ENCODE measurements around the gene TFF1.

Gene TFF1

DNA sequence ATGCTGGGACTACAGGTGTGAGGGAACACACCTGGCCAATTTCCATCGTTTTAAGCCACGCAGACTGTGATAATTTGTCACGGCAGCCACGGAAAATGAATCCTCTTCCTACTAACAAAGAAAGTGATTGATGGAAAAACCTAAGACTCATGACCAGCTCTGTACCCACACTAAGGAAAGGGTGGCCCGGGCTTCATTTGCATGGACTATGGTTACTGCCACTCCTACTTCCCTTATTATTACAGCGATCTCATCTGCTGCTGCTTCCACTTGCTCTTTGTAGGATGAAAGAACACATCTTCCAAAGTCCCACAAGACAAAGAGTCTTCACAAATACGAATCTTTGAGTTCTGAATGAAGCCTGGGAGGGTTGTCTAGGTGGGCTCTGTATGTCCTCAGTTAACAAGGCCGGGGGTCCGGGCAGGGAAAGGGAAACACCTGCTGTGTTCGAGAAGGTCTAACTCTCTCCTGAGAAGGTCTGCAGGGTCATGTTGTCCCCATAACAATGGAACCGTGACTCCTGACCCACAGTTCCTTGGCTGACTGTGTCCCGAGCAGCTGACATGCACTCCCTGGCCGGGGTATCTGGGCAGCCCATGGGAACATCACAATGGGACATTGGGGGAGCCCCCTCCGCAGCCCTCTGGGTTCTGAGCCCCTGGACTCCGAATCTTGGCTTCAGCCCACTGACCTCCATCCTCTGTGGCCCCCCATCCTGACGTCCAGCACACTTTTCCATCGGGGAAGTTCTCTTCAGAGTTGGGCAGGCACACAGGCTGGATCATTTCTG is 13.3 kb upstream of the TFF1 start:
- no peak for DNase-seq

DNA sequence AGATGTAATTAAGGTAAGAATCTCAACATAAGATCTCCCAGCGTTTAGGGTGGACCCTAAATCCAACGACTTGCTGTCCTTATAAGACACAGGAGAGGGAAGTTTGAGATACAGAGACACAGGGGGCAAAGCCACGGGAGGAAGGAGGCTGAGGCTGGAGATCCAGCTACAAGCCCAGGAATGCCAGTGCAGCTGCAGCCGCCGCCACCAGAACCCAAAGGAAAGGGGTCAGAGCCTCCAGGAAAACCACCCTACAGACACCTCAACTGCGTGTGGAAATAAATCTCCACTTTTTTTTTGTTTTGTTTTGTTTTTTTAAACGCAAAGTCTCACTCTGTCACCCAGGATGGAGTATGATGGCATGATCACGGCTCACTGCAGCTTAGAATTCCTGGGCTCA is 12.1 kb upstream of the TFF1 start:
- DNase-seq, result no peak

DNA sequence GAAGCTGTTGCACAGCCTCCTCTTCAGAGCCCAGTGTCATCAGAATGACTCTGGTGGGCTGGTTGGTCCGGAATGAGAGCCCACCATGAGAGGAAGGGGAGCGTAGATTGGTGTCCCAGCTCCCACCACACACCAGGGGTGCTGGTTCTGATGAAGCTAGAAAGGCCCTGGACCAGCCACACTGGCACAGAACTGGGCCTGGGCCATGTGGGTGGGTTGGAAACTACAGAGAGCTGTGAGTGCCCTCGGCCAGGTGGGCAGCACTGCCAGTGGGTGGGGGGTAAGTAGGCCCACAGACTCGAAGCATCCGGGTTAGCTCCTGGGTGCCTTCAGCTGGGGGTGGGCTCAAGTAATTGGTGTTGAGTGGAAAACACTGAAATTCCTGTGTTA is 11.6 kb upstream of the TFF1 start:
- DNase-seq, result no peak

DNA sequence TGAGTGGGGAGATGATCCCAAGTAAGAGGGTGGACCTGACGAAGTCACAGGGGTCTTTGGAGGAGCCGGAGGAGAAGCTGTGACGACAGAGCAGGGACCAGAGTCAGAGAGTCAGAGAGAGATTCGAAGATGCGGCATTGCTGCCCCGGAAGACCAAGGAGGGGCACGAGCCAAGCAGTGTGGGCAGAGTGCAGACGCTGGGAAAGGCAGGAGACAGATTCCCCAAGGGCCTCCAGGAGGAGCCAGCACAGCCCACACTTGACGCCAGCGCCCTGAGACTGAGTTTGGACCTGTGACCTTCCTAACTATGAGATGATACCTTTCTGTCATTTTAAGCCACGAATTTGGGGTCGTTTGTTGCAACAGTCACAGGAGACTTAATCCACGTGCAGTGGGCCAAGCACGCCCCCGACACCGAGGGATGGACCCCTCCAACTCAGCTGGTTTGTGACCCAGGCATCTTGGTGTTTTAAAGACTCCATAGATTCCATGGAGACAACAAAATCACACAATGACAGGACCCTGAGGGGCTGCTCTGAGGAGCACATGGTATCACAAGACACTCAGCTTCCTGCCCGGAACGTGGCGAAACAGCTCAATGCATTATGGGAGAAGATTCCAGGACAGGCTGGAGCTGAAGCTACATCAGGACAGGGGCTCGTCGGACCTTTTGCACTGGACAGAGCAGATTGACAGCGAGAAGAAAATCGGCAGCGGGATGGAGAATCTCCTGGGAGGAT is 11.0 kb upstream of the TFF1 start:
- no peak for DNase-seq

DNA sequence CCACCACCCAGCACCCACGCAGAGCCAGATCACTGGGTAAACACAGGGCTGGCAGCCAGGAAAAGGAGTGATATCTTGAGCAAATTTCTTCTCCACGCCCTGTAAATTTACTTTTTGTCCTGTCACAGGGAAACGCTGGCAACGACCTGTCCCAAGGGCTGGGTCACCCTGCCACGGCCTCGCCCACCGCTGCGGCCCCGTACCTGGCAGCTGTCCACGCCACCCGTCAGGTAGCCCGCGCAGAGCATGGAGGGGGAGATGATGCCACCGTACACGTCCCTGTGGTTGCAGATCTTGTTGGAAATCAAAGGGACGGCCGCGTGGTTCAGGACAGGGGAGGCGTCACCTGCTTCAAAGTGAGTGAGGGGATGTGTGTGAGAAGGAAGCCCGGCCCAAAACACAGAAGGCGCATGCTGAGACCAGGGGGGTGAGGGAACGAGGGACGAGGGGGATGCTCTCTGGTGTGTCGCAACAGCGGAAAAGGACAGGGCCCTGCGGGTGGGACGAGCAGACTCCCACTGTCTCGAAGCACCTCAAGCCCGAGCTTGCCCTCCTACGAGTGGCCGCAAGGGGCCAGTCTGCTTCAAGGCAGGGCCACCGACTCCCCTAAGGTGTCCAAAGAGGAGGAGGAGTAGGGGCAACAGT is 10.1 kb upstream of the TFF1 start:
- DNase-seq, result peak; percentile 6

DNA sequence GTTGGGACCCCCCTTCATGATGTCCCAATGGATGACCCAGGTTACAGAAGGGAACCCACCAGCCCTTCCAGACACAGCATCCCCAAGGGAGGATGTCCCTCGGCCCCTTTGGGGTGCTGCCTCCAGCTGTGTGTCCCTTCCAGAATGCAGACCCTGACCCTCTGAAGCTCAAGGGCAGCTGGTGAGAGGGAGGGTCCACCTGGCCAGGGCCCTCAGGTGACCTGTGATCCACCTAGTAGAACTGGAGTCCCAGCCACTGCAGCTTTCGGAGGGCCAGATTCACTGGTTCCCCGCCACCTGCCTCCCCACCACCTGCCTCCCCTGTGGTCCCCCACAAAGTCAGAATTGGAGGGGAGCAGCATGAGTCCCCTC is 9.6 kb upstream of the TFF1 start:
- no peak for DNase-seq

DNA sequence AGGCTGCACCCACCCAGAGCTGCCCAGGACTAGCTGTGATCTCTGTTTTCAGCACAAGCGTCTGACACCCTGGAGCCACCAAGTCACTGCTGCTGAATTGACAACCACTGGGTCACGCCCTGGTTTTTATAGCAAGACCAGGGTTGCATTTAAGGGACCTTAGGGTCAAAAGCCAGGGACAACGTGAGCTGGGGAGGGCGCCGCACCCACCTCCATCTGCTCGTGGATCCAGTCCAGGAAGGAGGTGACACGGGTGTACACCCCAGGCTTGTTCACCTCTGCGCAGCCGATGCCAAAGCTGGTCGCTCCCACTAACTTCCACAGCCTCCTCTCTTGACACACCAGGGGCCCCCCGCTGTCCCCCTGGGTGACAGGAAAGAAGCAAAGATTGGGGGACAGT is 9.2 kb upstream of the TFF1 start:
- DNase-seq, result no peak

DNA sequence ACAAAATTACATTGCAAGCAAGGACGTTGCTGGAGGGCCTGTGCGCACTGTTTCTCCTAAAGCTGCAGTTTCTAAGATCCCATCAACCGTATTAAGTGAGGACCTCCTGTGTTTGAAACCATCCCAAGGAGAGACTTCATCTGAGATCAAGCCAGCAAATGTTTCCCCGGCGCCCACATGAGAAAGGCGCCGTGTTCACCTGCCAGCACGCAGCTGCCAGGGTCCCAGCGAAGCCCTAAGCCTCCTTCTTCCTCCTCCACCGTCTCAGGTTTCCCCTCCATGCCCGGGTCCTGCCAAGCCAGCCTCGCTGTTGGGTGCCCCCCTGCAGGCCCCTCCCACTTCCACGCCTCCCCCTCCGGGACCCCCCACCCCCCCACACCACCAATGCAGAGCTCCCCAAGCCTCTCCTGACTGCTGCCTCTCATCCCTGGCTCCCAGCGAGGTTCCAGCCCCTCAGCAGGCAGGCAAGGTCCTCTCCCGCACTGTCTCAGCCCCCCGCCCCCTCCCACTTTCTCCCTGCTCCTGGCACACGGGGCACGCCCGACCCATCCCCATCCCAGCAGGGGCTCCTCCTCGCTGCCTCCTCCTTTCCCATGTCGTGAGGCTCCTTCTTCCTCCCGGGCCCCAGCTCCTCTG is 8.6 kb upstream of the TFF1 start:
- peak; percentile 47 for DNase-seq

DNA sequence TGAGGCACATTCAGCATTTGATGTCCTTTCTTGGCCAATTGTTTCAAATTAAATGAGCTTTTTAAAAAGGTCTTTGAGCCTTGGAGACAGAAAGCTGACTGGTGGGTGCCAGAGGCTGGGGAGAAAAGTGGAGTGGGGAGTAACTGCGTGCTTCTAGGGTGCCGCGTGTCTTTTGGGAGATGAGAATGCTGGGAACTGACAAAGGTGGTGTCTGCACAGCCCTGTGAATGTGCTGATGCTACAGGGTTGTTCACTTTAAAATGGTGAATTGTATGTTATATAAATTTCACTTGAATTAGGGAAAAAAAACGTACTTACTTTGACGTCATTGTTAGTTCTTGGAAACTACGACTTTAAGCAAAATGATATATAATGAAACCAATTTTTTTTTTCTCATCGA is 8.1 kb upstream of the TFF1 start:
- no peak for DNase-seq

DNA sequence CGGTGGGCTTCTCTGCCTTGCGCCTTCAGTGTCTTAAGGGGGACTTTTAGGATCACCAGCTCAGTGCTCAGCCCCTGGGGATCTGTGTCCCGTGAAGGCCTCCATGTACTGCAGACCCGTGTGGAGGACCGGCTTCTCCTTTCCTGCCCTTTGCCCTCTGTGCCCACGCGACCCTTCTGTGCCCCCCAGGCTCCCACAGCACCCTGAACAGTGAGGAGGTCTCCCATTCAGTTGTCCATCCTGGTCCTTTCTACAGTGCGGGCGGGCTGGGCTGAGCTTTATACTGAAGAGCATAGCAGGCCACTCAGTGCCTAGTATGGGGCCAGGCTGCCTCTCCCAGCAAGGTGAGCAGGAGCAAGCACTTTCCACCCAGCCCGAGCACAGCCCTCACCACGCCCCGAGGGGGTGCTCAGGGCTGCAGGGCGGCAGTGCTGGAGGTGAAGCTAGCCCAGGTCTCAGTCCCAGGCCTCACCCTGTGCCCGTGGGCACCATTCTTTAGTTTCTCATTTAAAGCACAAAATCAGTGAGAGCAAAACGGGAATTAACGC is 7.6 kb upstream of the TFF1 start:
- no peak for DNase-seq

DNA sequence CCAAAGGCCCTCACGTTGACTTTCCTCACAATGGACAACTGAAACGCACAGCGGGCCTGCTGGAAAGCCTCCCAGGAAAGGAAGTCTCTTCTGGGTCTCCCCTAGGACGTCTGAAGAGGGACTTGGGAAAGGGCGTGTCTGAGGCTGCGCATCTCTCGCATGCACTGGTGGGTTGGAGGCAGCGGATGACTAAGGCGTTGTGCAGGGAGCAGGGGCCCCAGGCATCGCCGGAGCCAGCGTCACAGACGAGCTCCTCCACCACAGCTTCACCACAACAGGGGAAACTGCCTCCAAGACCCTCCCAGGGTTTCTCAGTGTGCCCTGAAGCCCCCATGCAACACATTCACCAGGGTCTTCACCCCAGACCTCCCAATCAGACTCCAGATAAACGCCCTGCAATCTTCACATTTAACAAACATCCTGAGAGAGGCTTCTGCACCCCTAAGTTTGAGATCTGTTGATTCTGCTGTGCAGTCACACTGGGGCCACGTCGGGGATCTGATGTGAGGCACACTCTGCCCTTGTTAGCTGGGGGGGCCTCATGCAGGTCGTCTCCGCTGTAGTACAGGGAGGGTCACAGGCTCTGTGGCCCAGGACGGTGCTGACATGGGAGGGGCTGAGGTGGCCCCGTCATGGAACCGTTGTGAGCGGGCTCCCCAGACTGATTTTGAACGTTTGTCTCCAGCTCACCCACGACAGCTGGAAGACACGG is 7.0 kb upstream of the TFF1 start:
- no peak for DNase-seq

DNA sequence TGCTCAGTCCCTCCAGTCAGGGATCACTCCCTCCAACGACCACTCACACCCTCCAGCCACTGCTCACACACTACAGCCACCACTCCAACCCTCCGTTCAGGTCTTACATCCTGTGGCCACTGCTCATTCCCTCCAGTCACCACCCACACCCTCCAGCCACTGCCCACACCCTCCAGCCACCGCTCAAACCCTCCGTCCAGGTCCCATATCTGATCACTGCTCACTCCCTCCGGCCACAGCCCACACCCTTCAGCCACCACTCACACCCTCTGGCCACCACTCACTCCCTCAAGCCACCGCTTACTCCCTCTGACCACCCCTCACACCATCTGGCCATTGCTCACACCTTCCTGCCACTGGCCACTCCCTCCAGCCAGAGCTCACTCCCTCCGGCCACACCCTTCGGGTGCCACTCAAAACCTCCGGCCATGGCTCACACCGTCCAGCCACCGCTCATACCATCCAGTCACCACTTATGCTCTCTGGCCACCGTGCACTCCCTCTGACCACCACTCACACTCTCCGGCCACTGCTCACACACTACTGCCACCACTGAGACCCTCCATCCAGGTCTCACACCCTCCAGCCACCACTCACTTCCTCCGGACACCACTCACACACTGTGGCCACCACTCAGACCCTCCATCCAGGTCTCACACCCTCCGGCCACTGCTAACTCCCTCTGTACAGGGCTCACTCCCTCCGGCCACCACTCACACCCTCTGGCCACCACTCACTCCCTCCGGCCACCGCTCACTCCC is 4.7 kb upstream of the TFF1 start:
- no peak for DNase-seq

DNA sequence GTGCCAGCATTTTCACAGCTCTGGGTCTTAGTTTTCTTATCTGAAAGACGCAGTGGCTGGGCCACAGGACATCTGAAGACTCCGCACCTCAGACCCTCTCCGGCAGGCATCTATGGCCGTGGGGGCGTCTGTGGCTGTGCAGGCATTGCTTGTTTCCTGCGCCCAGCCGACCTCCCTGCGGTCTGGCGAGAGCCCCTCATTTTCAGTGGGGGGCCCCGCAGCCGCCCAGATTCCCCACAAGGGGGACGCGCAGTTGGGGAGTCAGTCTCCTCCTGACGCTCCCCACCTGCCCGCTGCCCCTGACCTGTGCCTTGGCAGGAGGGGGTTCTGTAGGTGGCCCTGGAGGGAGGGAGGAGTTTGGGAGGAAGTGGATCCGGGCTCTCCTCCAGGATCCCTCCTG is 3.5 kb upstream of the TFF1 start:
- no peak for DNase-seq

DNA sequence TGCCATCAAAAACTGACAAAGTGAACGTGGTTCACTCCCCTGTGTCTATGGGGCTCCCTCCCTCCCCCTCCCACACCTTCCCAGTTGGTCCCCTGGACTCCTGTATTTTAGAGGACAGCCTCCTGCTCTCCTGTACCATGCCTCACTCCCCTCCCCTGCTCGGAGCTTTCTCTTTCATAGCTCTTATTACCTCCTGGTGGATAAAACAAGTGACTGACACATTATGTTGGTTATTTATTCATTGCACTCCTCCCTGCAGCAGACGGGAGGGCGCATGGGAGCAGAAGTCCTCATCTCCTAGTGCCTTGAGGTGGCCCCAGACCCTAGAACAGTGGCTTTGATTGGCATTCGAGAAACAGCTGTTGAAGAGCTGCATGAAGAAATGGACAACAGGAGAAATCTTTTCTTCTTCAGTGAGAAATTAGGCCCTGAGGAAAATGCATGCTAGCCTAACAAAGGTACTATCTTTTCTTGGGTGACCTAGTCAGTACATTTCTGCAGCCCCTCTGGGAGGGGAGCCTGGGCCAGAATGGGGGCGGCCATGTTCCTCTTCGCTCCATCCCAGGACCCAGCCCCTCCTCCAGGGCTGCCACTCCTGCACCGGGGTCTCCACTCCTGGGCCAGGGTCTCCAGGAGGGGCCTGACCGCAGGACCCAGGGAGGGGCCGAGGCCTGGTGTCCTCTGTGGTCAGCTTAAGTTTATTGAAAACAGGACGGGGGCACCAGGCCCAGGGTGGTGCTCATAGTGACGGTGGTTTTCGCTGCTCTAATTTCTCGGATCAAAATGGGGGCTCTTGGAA is 1.2 kb upstream of the TFF1 start:
- no peak for DNase-seq

DNA sequence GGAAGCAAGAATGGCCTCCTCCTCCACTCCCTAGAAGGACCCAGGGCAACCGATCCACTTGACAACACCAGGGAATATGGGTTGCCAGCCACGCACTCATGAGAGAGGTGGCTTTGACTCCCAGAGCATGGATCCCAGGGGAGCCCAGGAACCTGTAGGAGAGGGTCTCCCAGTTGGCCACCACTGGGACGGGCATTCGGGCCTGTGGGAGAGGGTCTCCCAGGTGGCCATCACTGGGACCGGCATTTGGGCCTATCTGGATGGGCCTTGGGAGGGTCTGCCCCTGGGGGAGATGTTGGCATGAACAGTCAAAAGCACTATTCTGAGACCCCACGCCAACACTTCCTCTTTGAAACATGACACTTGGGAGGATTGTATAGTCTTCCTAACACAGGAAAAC is 565 bp downstream of the TFF1 start:
- no peak for DNase-seq

DNA sequence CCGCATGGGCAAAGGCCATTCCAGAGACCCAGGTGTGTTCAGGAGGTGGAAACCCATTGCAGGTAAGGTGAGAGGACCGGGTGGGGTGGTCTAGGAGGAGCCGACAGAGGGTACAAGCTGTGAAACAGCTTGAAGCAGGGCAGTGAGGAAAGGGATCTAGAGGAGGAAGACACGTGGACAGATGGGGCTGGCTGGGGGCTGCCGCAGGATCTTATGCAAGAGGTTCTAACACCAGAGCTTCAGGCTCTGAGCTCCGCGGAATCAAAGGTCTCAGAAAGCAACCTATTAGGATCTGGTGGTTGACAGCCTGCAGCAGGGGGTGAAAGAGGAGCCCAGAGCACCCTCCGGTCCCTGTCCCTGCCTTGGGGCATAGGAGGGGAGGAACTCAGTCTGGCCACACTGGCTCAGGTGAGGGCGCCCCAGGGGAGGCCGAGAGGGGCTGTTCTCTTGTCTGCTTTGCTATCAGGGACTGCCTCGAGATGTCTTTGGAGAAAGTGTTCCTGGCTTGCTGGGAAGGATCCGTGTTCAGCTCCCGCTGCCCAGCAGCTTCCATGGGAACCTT is 1.9 kb downstream of the TFF1 start:
- DNase-seq, result no peak

DNA sequence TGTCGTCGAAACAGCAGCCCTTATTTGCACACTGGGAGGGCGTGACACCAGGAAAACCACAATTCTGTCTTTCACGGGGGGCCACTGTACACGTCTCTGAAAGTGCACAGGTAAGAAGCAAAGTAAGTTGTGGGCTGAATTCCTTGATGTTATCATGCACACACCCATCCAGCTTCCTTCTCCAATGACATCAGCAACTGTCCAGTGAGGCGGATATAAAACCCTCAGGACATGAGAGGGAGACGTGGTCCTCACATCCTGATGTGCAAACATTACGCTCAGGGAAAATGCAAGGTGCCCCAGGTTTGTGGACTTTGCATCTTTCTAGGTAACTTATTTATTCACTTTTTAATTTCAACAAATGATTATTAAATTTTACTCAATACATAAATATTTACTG is 3.0 kb downstream of the TFF1 start:
- DNase-seq, result no peak

DNA sequence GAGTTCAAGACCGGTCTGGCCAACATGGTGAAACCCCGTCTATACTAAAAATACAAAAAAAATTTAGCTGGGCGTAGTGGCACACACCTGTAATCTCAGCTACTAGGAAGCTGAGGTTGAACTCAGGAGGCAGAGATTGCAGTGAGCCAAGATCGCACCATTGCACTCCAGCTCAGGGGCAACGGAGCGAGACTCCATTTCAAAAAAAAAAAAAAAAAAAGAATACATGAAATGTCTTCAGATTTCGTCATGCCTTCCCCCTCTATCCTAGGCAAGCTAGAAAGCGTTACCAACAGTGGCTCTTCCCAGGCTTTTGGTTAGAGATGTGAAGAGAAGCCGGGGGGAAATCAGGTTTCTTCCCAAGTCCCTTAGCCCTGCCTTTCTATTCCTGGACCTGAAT is 3.6 kb downstream of the TFF1 start:
- DNase-seq, result no peak

DNA sequence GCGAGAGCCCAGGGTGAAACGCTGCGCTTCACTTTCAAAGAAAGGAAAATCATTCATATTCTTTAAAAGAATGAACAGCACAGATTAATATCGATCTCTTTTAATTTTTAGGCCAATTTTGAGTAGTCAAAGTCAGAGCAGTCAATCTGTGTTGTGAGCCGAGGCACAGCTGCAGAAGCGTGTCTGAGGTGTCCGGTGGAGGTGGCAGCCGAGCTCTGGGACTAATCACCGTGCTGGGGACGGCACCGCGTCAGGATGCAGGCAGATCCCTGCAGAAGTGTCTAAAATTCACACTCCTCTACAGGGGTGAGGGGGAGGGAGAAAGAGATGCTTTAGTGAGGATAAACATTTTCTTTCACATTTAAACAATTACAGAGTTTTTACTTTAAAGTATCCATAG is 4.1 kb downstream of the TFF1 start:
- DNase-seq, result no peak

DNA sequence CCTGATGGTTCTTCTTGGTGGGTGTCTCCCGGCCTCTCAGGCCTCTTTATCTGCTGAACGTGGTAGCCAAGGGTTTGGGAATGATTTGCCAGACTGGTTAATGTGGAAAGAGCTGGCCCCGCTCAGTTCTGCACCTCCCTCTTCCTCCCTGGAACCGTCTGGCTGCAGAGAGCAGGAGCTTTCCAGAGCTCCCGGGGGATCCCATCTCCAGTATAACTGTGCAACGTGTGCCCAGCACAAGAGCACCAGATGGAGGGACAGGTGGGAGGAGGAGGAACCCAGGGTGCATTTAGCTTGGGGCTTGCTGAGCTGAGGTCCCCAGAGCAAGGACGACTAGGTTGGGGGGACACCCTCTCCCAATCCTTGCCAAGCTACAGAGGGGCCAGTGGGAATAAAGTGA is 5.0 kb downstream of the TFF1 start:
- DNase-seq, result peak; percentile 8

DNA sequence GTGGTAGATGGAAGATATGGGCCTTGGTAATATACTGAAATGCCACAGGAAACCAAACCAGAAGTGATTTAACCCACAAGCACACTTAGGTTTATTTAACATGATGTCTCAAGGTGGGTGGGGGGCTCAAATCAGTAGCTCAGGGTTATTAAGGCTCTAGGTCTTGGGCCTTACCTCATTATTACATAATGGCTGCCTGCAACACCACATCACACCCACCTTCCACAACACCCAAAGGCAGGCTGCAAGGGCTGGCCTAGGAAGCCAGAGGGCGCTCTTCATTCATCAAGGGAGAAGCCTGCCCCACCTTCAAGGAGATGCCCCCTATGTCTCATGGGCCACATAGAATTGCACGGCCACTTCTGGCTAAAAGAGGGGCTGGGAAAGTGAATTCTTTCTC is 6.0 kb downstream of the TFF1 start:
- DNase-seq, result no peak

Measured in NCI-H1092 treated with DMSO at 0.1 percent for 48 hours (cell line).